GM23248 (cell line): Measurements from ENCODE around the gene SETBP1.

Experiments
- EZH2 ChIP-seq: fragments of 200-600 bp; sonication (generic); IDR thresholded peaks from 2 replicates; pipeline ENCODE4 v1.6.1; 2018; ENCODE audit warnings: antibody characterized with exemption, mild to moderate bottlenecking; ENCODE audit not compliant: insufficient read depth, poor library complexity, severe bottlenecking
- EZH2phosphoT487 ChIP-seq: fragments of 200-600 bp; sonication (generic); IDR thresholded peaks from 2 replicates; pipeline ENCODE4 v1.6.1; 2018; ENCODE audit warnings: antibody characterized with exemption, moderate library complexity, mild to moderate bottlenecking, low read depth; ENCODE audit not compliant: insufficient read depth

DNA sequence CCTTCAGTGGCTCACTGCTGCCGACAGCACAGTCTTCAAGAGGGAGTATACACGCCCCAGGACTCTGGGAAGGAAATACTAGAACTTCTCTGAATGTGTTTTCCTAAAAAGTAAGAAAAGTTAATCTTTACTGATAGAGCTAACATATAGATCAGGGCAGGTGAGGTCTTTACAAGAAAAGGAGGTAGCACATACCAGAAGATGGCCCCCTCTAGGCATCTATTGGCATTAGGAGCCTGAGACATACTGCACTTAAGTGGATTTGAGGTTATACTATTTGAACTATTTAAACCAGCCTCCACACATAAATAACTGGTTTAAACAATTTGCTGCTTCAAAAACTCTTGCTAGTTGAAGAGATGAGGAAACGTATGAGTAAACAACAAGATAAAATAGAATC lies 406.1 kb downstream of the SETBP1 start:
- TF ChIP-seq EZH2phosphoT487 (no peak), EZH2 (no peak)
